HG03045 (cell line): ENCODE data around the gene PROM1.

Source experiments
- ATAC-seq: cut with Tn5 transposase; IDR thresholded peaks from one replicate; pipeline ENCODE4 v1.9.1; 2021; ENCODE audit warnings: mild to moderate bottlenecking, moderate library complexity; ENCODE audit not compliant: unreplicated experiment

Gene PROM1, protein sequence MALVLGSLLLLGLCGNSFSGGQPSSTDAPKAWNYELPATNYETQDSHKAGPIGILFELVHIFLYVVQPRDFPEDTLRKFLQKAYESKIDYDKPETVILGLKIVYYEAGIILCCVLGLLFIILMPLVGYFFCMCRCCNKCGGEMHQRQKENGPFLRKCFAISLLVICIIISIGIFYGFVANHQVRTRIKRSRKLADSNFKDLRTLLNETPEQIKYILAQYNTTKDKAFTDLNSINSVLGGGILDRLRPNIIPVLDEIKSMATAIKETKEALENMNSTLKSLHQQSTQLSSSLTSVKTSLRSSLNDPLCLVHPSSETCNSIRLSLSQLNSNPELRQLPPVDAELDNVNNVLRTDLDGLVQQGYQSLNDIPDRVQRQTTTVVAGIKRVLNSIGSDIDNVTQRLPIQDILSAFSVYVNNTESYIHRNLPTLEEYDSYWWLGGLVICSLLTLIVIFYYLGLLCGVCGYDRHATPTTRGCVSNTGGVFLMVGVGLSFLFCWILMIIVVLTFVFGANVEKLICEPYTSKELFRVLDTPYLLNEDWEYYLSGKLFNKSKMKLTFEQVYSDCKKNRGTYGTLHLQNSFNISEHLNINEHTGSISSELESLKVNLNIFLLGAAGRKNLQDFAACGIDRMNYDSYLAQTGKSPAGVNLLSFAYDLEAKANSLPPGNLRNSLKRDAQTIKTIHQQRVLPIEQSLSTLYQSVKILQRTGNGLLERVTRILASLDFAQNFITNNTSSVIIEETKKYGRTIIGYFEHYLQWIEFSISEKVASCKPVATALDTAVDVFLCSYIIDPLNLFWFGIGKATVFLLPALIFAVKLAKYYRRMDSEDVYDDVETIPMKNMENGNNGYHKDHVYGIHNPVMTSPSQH

GRCh38 chr4:16083241-16084191 lies at the start of gene PROM1:
TSS of gene PROM1 (minus strand) at chr4:16084023. CDS start at chr4:16075906, 8,117 bp downstream.
- no peak for ATAC-seq

GRCh38 chr4:16133406-16133805 lies 49.6 kb upstream of the PROM1 start:
- ATAC-seq, result no peak

GRCh38 chr4:16131293-16131692 lies 47.5 kb upstream of the PROM1 start:
- ATAC-seq, result no peak

GRCh38 chr4:16129336-16129735 lies 45.5 kb upstream of the PROM1 start:
- ATAC-seq, result no peak

GRCh38 chr4:16126714-16127113 lies 42.9 kb upstream of the PROM1 start:
- ATAC-seq, result no peak

- ATAC-seq, result no peak
Observed at GRCh38 chr4:16125571-16126445, 42.0 kb upstream of the PROM1 start.

GRCh38 chr4:16124232-16124631 lies 40.4 kb upstream of the PROM1 start:
- no peak for ATAC-seq

DNA sequence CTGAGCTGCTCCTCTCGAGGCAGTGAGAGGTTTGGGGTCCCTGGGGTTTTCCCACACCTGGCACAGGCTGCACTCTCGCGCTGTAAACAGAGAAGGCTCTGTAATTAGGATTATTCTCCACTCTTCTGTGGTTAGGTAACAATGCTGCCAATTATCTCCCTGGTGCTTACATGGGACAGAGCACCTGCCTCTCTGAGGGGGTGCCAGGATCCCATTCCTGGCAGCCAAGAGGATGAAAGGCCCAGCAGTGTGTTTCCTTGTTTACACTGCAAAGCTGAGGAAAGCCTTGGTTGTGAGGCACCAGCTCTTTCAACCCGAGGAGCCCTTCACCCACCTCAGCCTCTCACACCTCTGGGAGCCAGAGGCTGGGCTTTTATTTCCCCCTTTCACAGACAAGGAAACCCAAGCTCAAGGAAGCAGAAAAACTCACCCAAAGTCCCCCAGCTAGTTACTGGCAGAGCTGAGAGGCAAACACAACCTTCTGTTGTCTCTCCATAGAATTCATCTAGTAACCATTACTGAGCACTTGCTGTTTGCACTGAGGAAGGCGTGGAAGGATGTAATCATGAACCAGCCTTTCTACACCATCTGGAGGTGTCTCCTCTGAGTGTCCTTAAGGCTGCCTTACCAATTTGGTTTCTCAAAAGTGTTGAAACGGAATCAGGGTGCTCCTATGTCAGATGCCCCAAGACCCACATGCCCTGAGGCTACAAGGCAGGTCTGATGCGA lies 39.7 kb upstream of the PROM1 start:
- ATAC-seq, result no peak

- ATAC-seq, result no peak
Observed at GRCh38 chr4:16122784-16123183, 39.0 kb upstream of the PROM1 start.

- ATAC-seq, result no peak
Observed at GRCh38 chr4:16122308-16122711, 38.5 kb upstream of the PROM1 start.

- no peak for ATAC-seq
Observed at GRCh38 chr4:16120720-16121119, 36.9 kb upstream of the PROM1 start.

DNA sequence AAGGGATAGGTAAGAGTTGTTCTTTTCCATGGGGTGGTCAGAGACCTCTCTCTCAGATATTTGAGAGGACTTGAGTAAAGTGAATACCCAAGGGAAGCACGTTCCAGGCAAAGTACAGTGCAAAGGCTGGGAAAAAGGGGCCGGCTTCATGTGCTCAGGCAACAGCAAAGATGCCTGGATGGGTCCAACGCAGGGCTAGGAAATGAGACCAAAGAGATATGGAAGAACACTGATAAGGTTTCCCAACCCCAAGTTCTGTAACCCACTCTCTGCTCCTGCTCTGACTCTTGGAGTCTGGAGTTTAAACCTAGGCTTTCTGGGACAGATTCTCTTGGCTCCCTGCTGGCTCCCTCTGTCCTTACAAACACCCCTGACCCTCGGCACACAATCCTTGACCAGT lies 36.2 kb upstream of the PROM1 start:
- ATAC-seq, result no peak

GRCh38 chr4:16118090-16118489 lies 34.3 kb upstream of the PROM1 start:
- no peak for ATAC-seq

- no peak for ATAC-seq
Observed at GRCh38 chr4:16117164-16117563, 33.3 kb upstream of the PROM1 start.

- no peak for ATAC-seq
Observed at GRCh38 chr4:16116493-16116990, 32.7 kb upstream of the PROM1 start.

GRCh38 chr4:16116019-16116418 lies 32.2 kb upstream of the PROM1 start:
- no peak for ATAC-seq

DNA sequence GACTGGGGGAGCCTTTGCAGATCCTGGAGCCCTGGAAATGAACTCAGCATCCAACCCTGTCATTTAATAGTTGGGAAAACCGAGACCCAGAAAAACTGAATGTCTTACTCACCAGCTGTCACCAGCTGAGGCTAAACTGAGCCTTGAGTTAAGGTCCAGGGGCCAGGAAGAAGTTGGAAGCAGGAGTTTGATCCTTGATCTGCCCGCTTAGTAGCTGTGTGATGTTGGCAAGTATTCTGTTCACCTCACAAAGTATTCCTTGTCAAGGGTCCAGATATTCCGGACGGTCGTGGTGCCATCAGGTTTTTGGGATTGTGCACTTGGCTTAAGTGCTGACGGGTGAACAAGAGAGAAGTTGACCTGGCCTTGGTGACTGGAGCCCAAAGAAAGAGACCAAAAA lies 30.7 kb upstream of the PROM1 start:
- no peak for ATAC-seq

DNA sequence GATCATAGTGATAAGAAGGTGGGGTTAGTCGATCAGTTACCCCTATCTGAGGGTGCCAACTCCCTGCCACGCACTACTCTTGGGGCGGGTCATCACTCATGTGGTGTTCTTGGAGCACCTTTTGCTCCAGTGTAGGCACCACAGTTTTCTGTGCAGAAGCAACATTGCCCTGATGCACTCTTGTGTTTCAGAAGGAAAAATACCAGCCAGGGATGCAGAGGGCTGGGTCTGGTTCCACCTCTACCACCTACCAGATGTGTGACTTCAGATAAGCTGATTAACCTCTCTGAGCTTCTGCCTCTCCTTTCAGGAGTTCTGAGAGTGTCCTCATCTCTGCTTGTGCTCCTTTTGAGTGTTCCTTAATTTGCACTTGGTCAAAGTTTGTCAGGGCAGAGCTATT lies 29.9 kb upstream of the PROM1 start:
- ATAC-seq, result no peak

DNA sequence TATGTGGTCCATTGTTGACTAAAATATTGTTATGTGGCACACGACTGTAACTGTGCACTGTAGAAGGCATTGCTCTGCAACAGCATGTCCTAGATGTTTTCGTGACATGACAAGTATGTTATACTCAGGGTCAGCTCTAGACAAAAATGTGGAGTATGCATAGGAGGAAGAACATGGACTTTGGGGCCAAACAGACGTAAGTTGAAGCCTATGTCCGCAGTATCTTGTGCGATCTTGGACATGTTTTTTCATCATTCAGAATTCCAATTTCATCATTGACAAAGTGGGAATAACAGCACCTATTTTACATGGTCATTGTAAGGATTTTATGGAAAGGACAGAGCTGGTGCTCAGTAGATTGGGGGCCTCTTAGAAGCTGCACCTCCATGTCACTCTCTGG lies 27.7 kb upstream of the PROM1 start:
- ATAC-seq, result no peak
